ENCODE measurements around the gene LMNB1.

Gene LMNB1

GRCh38 chr5:126878085-126878484 lies 101.1 kb downstream of the LMNB1 start:
- no peak for TF ChIP-seq CTCF (IDR thresholded peaks at IDR 0.05; ENCODE audit: low read length, missing control alignments)
- DNase-seq (ENCODE audit: low read depth), result no peak
- H3K4me3 ChIP-seq (replicated peaks; ENCODE audit: low read depth, low read length), result no peak overlapping the region

GRCh38 chr5:126878634-126879033 lies 101.7 kb downstream of the LMNB1 start:
- TF ChIP-seq CTCF (IDR thresholded peaks at IDR 0.05; ENCODE audit: low read length, missing control alignments), result no peak
- no peak overlapping the region for H3K4me3 ChIP-seq (replicated peaks; ENCODE audit: low read depth, low read length)
- no peak for DNase-seq (ENCODE audit: low read depth)

- no peak for TF ChIP-seq CTCF (IDR thresholded peaks at IDR 0.05; ENCODE audit: low read length, missing control alignments)
- no peak overlapping the region for H3K4me3 ChIP-seq (replicated peaks; ENCODE audit: low read depth, low read length)
- DNase-seq (ENCODE audit: low read depth), result no peak
Measured at GRCh38 chr5:126881821-126882600, 105.1 kb downstream of the LMNB1 start.

GRCh38 chr5:126883564-126884245 lies 106.8 kb downstream of the LMNB1 start:
- H3K4me3 ChIP-seq (replicated peaks; ENCODE audit: low read depth, low read length), result no peak overlapping the region
- TF ChIP-seq CTCF (IDR thresholded peaks at IDR 0.05; ENCODE audit: low read length, missing control alignments), result no peak
- peak; percentile 25 for DNase-seq (ENCODE audit: low read depth)

- no peak overlapping the region for H3K4me3 ChIP-seq (replicated peaks; ENCODE audit: low read depth, low read length)
- DNase-seq (ENCODE audit: low read depth), result peak; percentile 80
- no peak for TF ChIP-seq CTCF (IDR thresholded peaks at IDR 0.05; ENCODE audit: low read length, missing control alignments)
Measured at GRCh38 chr5:126884269-126884819, 107.4 kb downstream of the LMNB1 start.

Data from fibroblast of pulmonary artery (primary cell).